ENCODE results near the gene CLOCK.
"Not testable (repeated sequence)": the region's sequence is repeated elsewhere in the genome, so short reads cannot be mapped to it uniquely, and the experiment has no call there.

Gene CLOCK

GRCh38 chr4:55546756-55547465 lies at the start of gene CLOCK:
Gene CLOCK, minus strand, starts transcription at chr4:55546909. Its CDS starts 64,124 bp downstream, at chr4:55482785.
- Histone ChIP-seq H3K9me3 (ENCODE audit: low read length) (no peaks in the 10 kb centered on the region), H2AFZ (ENCODE audit: low read depth, low read length) (peak within 1 kb of the TSS; percentile 78), H3K36me3 (ENCODE audit: insufficient read depth, low read length) (no peaks in the 10 kb centered on the region), H3K4me1 (ENCODE audit: insufficient read depth, low read length) (peaks cover 18% of the 10 kb centered on the region), H3K4me3 (ENCODE audit: low read length) (peak within 1 kb of the TSS; percentile 73), H3K27me3 (ENCODE audit: insufficient read depth, low read length) (no peaks in the 10 kb centered on the region)

- H3K9me3 ChIP-seq (ENCODE audit: low read length) = no peaks in the 10 kb centered on the region
- no peaks in the 10 kb centered on the region for H3K27me3 ChIP-seq (ENCODE audit: insufficient read depth, low read length)
- no peak within 1 kb of the TSS for H2AFZ ChIP-seq (ENCODE audit: low read depth, low read length)
- H3K4me3 ChIP-seq (ENCODE audit: low read length) = no peak within 1 kb of the TSS
- H3K36me3 ChIP-seq (ENCODE audit: insufficient read depth, low read length) = no peaks in the 10 kb centered on the region
- no peaks in the 10 kb centered on the region for H3K4me1 ChIP-seq (ENCODE audit: insufficient read depth, low read length)
Observed at GRCh38 chr4:55592014-55592413, 45.3 kb upstream of the CLOCK start, which contains the start of gene PDCL2. Gene PDCL2, minus strand, starts transcription at chr4:55592245. Its CDS starts 136 bp downstream, at chr4:55592109.

GRCh38 chr4:55588160-55588559 lies 41.5 kb upstream of the CLOCK start:
- Histone ChIP-seq H3K27me3 (ENCODE audit: insufficient read depth, low read length) (no peaks in the 10 kb centered on the region), H3K4me3 (ENCODE audit: low read length) (no peak overlapping the region), H3K36me3 (ENCODE audit: insufficient read depth, low read length) (no peaks in the 10 kb centered on the region), H3K9me3 (ENCODE audit: low read length) (no peaks in the 10 kb centered on the region), H2AFZ (ENCODE audit: low read depth, low read length) (no peak overlapping the region), H3K4me1 (ENCODE audit: insufficient read depth, low read length) (no peaks in the 10 kb centered on the region)

- H2AFZ ChIP-seq (ENCODE audit: low read depth, low read length); H3K4me3 ChIP-seq (ENCODE audit: low read length); H3K36me3 ChIP-seq (ENCODE audit: insufficient read depth, low read length); H3K27me3 ChIP-seq (ENCODE audit: insufficient read depth, low read length); H3K9me3 ChIP-seq (ENCODE audit: low read length); H3K4me1 ChIP-seq (ENCODE audit: insufficient read depth, low read length): not testable (repeated sequence)
Observed at GRCh38 chr4:55582773-55583172, 36.1 kb upstream of the CLOCK start.

GRCh38 chr4:55578341-55579010 lies 31.8 kb upstream of the CLOCK start:
- no peaks in the 10 kb centered on the region for H3K9me3 ChIP-seq (ENCODE audit: low read length)
- no peaks in the 10 kb centered on the region for H3K27me3 ChIP-seq (ENCODE audit: insufficient read depth, low read length)
- no peak overlapping the region for H3K4me3 ChIP-seq (ENCODE audit: low read length)
- H3K4me1 ChIP-seq (ENCODE audit: insufficient read depth, low read length) = no peaks in the 10 kb centered on the region
- no peaks in the 10 kb centered on the region for H3K36me3 ChIP-seq (ENCODE audit: insufficient read depth, low read length)
- no peak overlapping the region for H2AFZ ChIP-seq (ENCODE audit: low read depth, low read length)

GRCh38 chr4:55575513-55575912 lies 28.8 kb upstream of the CLOCK start:
- Histone ChIP-seq H3K27me3 (ENCODE audit: insufficient read depth, low read length) (no peaks in the 10 kb centered on the region), H3K4me1 (ENCODE audit: insufficient read depth, low read length) (no peaks in the 10 kb centered on the region), H3K36me3 (ENCODE audit: insufficient read depth, low read length) (no peaks in the 10 kb centered on the region), H3K9me3 (ENCODE audit: low read length) (no peaks in the 10 kb centered on the region), H2AFZ (ENCODE audit: low read depth, low read length) (no peak overlapping the region), H3K4me3 (ENCODE audit: low read length) (no peak overlapping the region)

GRCh38 chr4:55574252-55574651 lies 27.5 kb upstream of the CLOCK start:
- no peaks in the 10 kb centered on the region for H3K4me1 ChIP-seq (ENCODE audit: insufficient read depth, low read length)
- H3K36me3 ChIP-seq (ENCODE audit: insufficient read depth, low read length) = no peaks in the 10 kb centered on the region
- no peak overlapping the region for H3K4me3 ChIP-seq (ENCODE audit: low read length)
- no peak overlapping the region for H2AFZ ChIP-seq (ENCODE audit: low read depth, low read length)
- no peaks in the 10 kb centered on the region for H3K9me3 ChIP-seq (ENCODE audit: low read length)
- no peaks in the 10 kb centered on the region for H3K27me3 ChIP-seq (ENCODE audit: insufficient read depth, low read length)

GRCh38 chr4:55571806-55572205 lies 25.1 kb upstream of the CLOCK start:
- Histone ChIP-seq H3K4me1 (ENCODE audit: insufficient read depth, low read length) (no peaks in the 10 kb centered on the region), H3K27me3 (ENCODE audit: insufficient read depth, low read length) (no peaks in the 10 kb centered on the region), H3K36me3 (ENCODE audit: insufficient read depth, low read length) (no peaks in the 10 kb centered on the region), H3K4me3 (ENCODE audit: low read length) (no peak overlapping the region), H3K9me3 (ENCODE audit: low read length) (no peaks in the 10 kb centered on the region), H2AFZ (ENCODE audit: low read depth, low read length) (no peak overlapping the region)

GRCh38 chr4:55568905-55569504 lies 22.3 kb upstream of the CLOCK start:
- no peak overlapping the region for H2AFZ ChIP-seq (ENCODE audit: low read depth, low read length)
- H3K9me3 ChIP-seq (ENCODE audit: low read length) = no peaks in the 10 kb centered on the region
- H3K4me1 ChIP-seq (ENCODE audit: insufficient read depth, low read length) = no peaks in the 10 kb centered on the region
- no peak overlapping the region for H3K4me3 ChIP-seq (ENCODE audit: low read length)
- H3K27me3 ChIP-seq (ENCODE audit: insufficient read depth, low read length) = no peaks in the 10 kb centered on the region
- no peaks in the 10 kb centered on the region for H3K36me3 ChIP-seq (ENCODE audit: insufficient read depth, low read length)

- Histone ChIP-seq H3K27me3 (ENCODE audit: insufficient read depth, low read length) (no peaks in the 10 kb centered on the region), H3K9me3 (ENCODE audit: low read length) (no peaks in the 10 kb centered on the region), H3K4me1 (ENCODE audit: insufficient read depth, low read length) (no peaks in the 10 kb centered on the region), H3K36me3 (ENCODE audit: insufficient read depth, low read length) (no peaks in the 10 kb centered on the region), H3K4me3 (ENCODE audit: low read length) (no peak overlapping the region), H2AFZ (ENCODE audit: low read depth, low read length) (no peak overlapping the region)
Observed at GRCh38 chr4:55561889-55562288, 15.2 kb upstream of the CLOCK start.

- Histone ChIP-seq H2AFZ (ENCODE audit: low read depth, low read length) (no peak overlapping the region), H3K9me3 (ENCODE audit: low read length) (no peaks in the 10 kb centered on the region), H3K27me3 (ENCODE audit: insufficient read depth, low read length) (no peaks in the 10 kb centered on the region), H3K4me3 (ENCODE audit: low read length) (no peak overlapping the region), H3K36me3 (ENCODE audit: insufficient read depth, low read length) (no peaks in the 10 kb centered on the region), H3K4me1 (ENCODE audit: insufficient read depth, low read length) (no peaks in the 10 kb centered on the region)
Observed at GRCh38 chr4:55560096-55560495, 13.4 kb upstream of the CLOCK start.

GRCh38 chr4:55554453-55555030 lies 7.8 kb upstream of the CLOCK start:
- Histone ChIP-seq H2AFZ (ENCODE audit: low read depth, low read length) (no peak overlapping the region), H3K27me3 (ENCODE audit: insufficient read depth, low read length) (no peaks in the 10 kb centered on the region), H3K4me1 (ENCODE audit: insufficient read depth, low read length) (no peaks in the 10 kb centered on the region), H3K4me3 (ENCODE audit: low read length) (no peak overlapping the region), H3K9me3 (ENCODE audit: low read length) (no peaks in the 10 kb centered on the region), H3K36me3 (ENCODE audit: insufficient read depth, low read length) (no peaks in the 10 kb centered on the region)
